Naive thymus-derived CD4-positive, alpha-beta T cell (primary cell): ENCODE measurements around the gene PPP6R3. TPM values are rescaled to one million over a fixed set of nuclear protein-coding genes. Genes with fewer than 3 reads are reported as not detected.
A peak's percentile ranks its signal among the peaks of the same experiment; 100 is the strongest.
"Not testable (repeated sequence)": the region's sequence is repeated elsewhere in the genome, so short reads cannot be mapped to it uniquely, and the experiment has no call there.

Experiments used
- ATAC-seq: fragments of 150-1000 bp; cut with Tn5 transposase; 2 replicates; pipeline ENCODE4 v1.10.0; 2021; ENCODE audit warnings: mild to moderate bottlenecking, moderate library complexity
- CTCF ChIA-PET: fragments of 350-600 bp; sonication (Branson Sonifier 250); formaldehyde crosslinking; loops from one replicate; lab custom pipeline; 2021; ENCODE audit warnings: antibody characterized with exemption; lab: Charles Lee
- POLR2A ChIA-PET: fragments of 350-600 bp; sonication (Branson Sonifier 250); formaldehyde crosslinking; loops from one replicate; lab custom pipeline; 2021; ENCODE audit warnings: antibody characterized with exemption, inconsistent platforms; lab: Charles Lee
- DNase-seq, 9 donors: peaks; one replicate each; pipeline versions ENCODE4 v3.0.0 to v3.0.0-alpha.2; 2020 to 2022; ENCODE audit warnings: mixed read lengths in 1 of 9
- H3K27ac ChIP-seq: one replicate; pipeline ENCODE4 v1.7.0; 2013; ENCODE audit warnings: mild to moderate bottlenecking, low read depth, low read length, moderate library complexity
- H3K27me3 ChIP-seq, 2 donors: one replicate each; pipeline ENCODE4 v1.7.0; 2013; ENCODE audit warnings: low read length in 2 of 2, mild to moderate bottlenecking in 2 of 2, moderate library complexity in 2 of 2; ENCODE audit not compliant: control insufficient read depth in 2 of 2, insufficient read depth in 2 of 2
- H3K36me3 ChIP-seq, 3 experiments: 1 replicate in 2 of 3; 2 replicates in 1 of 3; pipeline ENCODE4 v1.7.0; 2013; ENCODE audit warnings: low read length in 3 of 3, mild to moderate bottlenecking in 3 of 3, moderate library complexity in 1 of 3; ENCODE audit not compliant: insufficient read depth in 3 of 3, control insufficient read depth in 2 of 3
- H3K4me1 ChIP-seq, 2 donors: one replicate each; pipeline ENCODE4 v1.7.0; 2013; ENCODE audit warnings: low read length in 2 of 2, mild to moderate bottlenecking in 2 of 2, moderate library complexity in 1 of 2; ENCODE audit not compliant: control insufficient read depth in 2 of 2, insufficient read depth in 2 of 2
- H3K4me3 ChIP-seq: 2 replicates; pipeline ENCODE4 v1.7.0; 2013; ENCODE audit warnings: mild to moderate bottlenecking, low read length
- H3K9me3 ChIP-seq, 3 experiments: 1 replicate in 2 of 3; 2 replicates in 1 of 3; pipeline ENCODE4 v1.7.0; 2013; ENCODE audit warnings: low read length in 3 of 3; ENCODE audit not compliant: control insufficient read depth in 2 of 3
- H3K27ac Mint-ChIP-seq, 9 donors: one replicate each; pipeline ENCODE4 v1.8.0; 2020 to 2022; ENCODE audit warnings: mixed read lengths in 9 of 9, mild to moderate bottlenecking in 8 of 9, moderate library complexity in 5 of 9, inconsistent platforms in 2 of 9
- H3K27me3 Mint-ChIP-seq, 5 donors: one replicate each; pipeline ENCODE4 v1.8.0; 2021 to 2022; ENCODE audit warnings: mixed read lengths in 5 of 5, mild to moderate bottlenecking in 1 of 5
- H3K36me3 Mint-ChIP-seq, 5 donors: one replicate each; pipeline ENCODE4 v1.8.0; 2020 to 2022; ENCODE audit warnings: mixed read lengths in 5 of 5, mild to moderate bottlenecking in 3 of 5, inconsistent platforms in 1 of 5
- H3K4me1 Mint-ChIP-seq, 7 donors: one replicate each; pipeline ENCODE4 v1.8.0; 2020 to 2022; ENCODE audit warnings: mixed read lengths in 7 of 7, mild to moderate bottlenecking in 3 of 7, inconsistent platforms in 1 of 7
- H3K4me3 Mint-ChIP-seq, 10 donors: one replicate each; pipeline ENCODE4 v1.8.0; 2020 to 2022; ENCODE audit warnings: mild to moderate bottlenecking in 10 of 10, mixed read lengths in 10 of 10, moderate library complexity in 6 of 10, inconsistent platforms in 2 of 10
- H3K9me3 Mint-ChIP-seq, 11 donors: one replicate each; pipeline ENCODE4 v1.8.0; 2020 to 2022; ENCODE audit warnings: mixed read lengths in 11 of 11, mild to moderate bottlenecking in 4 of 11, inconsistent platforms in 1 of 11, moderate library complexity in 1 of 11
- intact Hi-C, 2 donors: fragments of 100-400 bp; cut with micrococcal nuclease; formaldehyde crosslinking; loops; one replicate each; pipeline ENCODE4 v1.15.1; 2023
- polyA plus RNA-seq, 2 donors: library from polyadenylated mRNA; unstranded; fragments of 300-500 nt; fragmentation: Illumina TruSeq; gene quantifications; one replicate each; pipeline ENCODE4 v1.2.3, GENCODE V29; 2021
- total RNA-seq, 6 experiments: library from RNA in 5 of 6; stranded (reverse) in 5 of 6; gene quantifications; 1 replicate in 5 of 6; 2 replicates in 1 of 6; pipeline ENCODE4 v1.2.3 and lab custom pipeline; 2021 to 2026

Gene PPP6R3
- total and polyA plus RNA-seq, 7 experiments from 2014 or later = 43.5 to 159 (median 133) TPM

DNA sequence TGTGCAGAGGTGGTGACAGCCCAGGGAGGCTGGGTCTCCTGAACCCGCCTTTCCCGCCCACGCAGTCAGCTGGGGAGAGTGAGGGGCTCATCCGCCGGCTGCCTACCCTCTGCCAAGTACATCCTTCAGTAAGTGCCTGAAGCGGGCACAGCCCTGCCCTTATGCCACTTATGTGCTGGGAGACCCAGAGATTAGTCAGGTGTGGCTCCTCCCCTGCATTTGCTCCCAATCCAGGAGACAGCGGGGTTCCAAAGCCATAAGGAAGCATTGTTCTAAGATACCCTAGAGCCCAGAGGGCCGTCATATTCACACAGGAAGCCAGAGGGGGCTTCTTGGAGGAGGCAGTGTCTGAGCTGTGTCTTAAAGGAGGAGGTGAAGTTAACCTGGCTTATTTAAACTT lies 5.8 kb upstream of the PPP6R3 start:
- H3K9me3 ChIP-seq = no peaks in the 10 kb centered on the region
- ChIA-PET CTCF (no interaction called here), POLR2A (no interaction called here)
- DNase-seq = no peak
- H3K4me3 ChIP-seq = no peak overlapping the region
- Mint-ChIP-seq H3K9me3 (no peaks in the 10 kb centered on the region), H3K4me3 (no peak overlapping the region), H3K27ac (no peak overlapping the region), H3K36me3 (peaks cover 0 to 3% (median 0%) of the 10 kb centered on the region in 5 donors), H3K27me3 (peaks cover 0 to 2% (median 0%) of the 10 kb centered on the region in 5 donors), H3K4me1 (peaks cover 0 to 5% (median under 1%) of the 10 kb centered on the region in 7 donors)
- no peaks in the 10 kb centered on the region for H3K36me3 ChIP-seq
- H3K4me1 ChIP-seq = no peaks in the 10 kb centered on the region
- no peak for ATAC-seq
- H3K27me3 ChIP-seq = no peaks in the 10 kb centered on the region
- H3K27ac ChIP-seq = no peak overlapping the region
- intact Hi-C loops = no loop called here

DNA sequence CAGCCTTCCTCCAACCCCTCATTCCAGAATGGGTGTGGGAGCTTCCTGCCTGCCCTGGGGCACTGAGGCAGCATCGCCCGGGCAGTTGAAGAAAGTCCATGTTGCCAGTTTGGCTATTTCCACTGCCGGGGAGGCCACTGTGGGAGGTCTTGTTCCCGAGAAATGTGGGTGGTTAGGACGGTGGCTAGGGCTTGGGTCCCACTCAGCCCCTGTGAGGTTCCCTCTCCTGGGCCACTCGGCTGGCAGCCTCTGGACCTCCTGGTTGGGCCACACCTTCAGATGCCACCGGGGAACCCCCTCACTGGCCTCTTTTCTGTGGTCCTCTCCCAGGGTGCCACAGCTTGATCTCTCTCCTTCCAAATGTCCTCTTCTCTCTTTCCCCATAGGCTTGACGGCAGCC lies 5.1 kb upstream of the PPP6R3 start:
- Mint-ChIP-seq H3K27me3 (peaks cover 0 to 2% (median 0%) of the 10 kb centered on the region in 5 donors), H3K4me3 (no peak overlapping the region), H3K27ac (no peak overlapping the region), H3K4me1 (peaks cover 0 to 7% (median 3%) of the 10 kb centered on the region in 7 donors), H3K36me3 (no peaks in the 10 kb centered on the region), H3K9me3 (peaks cover 0 to 2% (median 0%) of the 10 kb centered on the region in 11 donors)
- intact Hi-C loops = no loop called here
- DNase-seq = no peak
- Histone ChIP-seq H3K4me1 (no peaks in the 10 kb centered on the region), H3K27ac (no peak overlapping the region), H3K4me3 (no peak overlapping the region), H3K27me3 (no peaks in the 10 kb centered on the region), H3K36me3 (no peaks in the 10 kb centered on the region), H3K9me3 (no peaks in the 10 kb centered on the region)
- no peak for ATAC-seq
- ChIA-PET CTCF (no interaction called here), POLR2A (interaction anchor here (0.6 kb wide), 1 partner anchor 176 kb away, joined by 4 read pairs; no protein-coding TSS in a partner anchor)

DNA sequence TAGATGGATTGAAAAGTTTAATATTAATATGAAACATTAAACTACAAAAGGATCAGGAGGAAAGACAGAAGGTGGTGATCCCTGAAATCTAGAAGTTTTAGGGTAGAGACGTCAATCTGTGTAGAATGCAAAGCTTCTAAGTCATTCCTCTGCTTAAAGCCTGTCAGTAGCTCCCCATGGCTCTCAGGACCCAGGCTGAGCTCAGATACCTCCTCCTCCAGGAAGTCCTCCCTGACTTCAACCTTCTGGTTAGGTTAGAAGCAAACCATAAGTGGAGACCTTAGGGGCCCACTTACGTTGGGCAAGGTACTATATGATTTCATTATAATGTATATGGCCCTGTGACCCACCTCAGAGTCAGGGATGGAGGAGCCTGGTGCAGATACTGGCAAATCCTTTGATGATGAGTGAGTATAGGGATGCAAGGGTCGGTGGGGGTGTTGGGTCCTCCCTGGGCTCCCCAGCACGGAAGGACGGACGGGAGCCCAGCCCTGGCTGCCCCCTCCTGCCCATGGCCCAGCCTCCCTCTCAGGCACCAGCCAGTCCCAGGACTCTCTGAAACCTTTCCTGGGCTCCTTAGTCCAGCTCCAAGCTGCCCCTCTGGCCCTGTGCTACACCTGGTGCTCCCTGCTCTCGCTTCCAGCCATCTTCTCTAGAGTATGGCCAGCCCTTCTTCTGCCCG lies 3.2 kb upstream of the PPP6R3 start:
- H3K4me3 ChIP-seq = no peak overlapping the region
- Mint-ChIP-seq H3K4me3 (no peak overlapping the region), H3K36me3 (peaks cover 0 to 3% (median 0%) of the 10 kb centered on the region in 5 donors), H3K4me1 (peaks cover 4 to 17% (median 9%) of the 10 kb centered on the region in 7 donors), H3K9me3 (peaks cover 0 to 2% (median 0%) of the 10 kb centered on the region in 11 donors), H3K27me3 (peaks cover 0 to 2% (median 0%) of the 10 kb centered on the region in 5 donors), H3K27ac (peak overlapping the region in 1 of 9 donors; percentile 14)
- peaks cover 5% of the 10 kb centered on the region in 2 donors for H3K4me1 ChIP-seq
- ChIA-PET CTCF (no interaction called here), POLR2A (no interaction called here)
- H3K36me3 ChIP-seq = no peaks in the 10 kb centered on the region
- H3K27ac ChIP-seq = no peak overlapping the region
- DNase-seq = no peak
- no peak for ATAC-seq
- H3K27me3 ChIP-seq = no peaks in the 10 kb centered on the region
- H3K9me3 ChIP-seq = no peaks in the 10 kb centered on the region
- intact Hi-C loops = no loop called here

DNA sequence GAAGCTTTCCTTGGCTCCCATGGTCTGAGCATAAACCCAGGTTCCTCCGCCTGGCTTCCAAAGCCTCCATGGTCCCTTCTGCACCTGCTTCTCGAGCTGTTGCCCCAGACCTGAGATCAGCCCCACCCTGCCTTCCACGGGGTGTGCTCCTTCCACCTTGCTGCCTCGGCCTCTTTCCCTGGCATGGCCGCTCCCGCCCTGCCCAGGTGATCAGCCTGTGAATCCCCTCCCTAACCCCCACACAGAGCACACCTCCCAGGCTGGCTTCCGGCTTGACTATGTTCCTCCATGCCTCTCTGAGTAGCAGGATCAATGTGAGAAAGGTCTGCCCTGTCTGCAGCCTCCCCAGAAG lies 2.7 kb upstream of the PPP6R3 start:
- H3K36me3 ChIP-seq = no peaks in the 10 kb centered on the region
- CTCF ChIA-PET = no interaction called here
- H3K4me3 Mint-ChIP-seq = peak overlapping the region in 3 of 10 donors; percentile 28 to 66 (median 62)

DNA sequence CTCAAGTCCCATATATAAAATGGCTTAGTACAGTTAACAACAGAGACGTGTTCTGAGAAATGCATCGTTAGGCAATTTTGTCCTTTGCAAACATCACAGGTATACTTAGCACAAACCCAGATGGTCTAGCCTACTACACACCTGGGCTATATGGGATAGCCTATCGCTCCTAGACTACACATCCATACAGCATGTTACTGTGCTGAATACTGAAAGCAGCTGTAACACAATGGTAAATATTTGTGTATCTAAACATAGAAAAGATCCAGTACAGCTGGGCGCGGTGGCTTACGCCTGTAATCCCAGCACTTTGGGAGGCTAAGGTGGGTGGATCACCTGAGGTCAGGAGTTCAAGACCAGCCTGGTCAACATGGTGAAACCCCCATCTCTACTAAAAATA lies 2.2 kb upstream of the PPP6R3 start:
- H3K36me3 Mint-ChIP-seq, H3K9me3 Mint-ChIP-seq, ATAC-seq, H3K27ac ChIP-seq, H3K27me3 Mint-ChIP-seq, H3K9me3 ChIP-seq, intact Hi-C loops, H3K36me3 ChIP-seq, H3K27me3 ChIP-seq, POLR2A ChIA-PET, H3K4me3 ChIP-seq: not testable (repeated sequence)
- peaks cover 9 to 15% of the 10 kb centered on the region in 2 donors for H3K4me1 ChIP-seq
- CTCF ChIA-PET = interaction anchor here (0.6 kb wide), 1 partner anchor 201 kb away, joined by 4 read pairs; no protein-coding TSS in a partner anchor
- peak overlapping the region in 8 of 9 donors; percentile 25 to 84 (median 53) for H3K27ac Mint-ChIP-seq
- H3K4me3 Mint-ChIP-seq = peak overlapping the region in 6 of 10 donors; percentile 20 to 66 (median 37)
- peak in 1 of 9 donors; percentile 10 for DNase-seq
- H3K4me1 Mint-ChIP-seq = peaks cover 12 to 27% (median 17%) of the 10 kb centered on the region in 7 donors

More for the DNA sequence above, 2.7 kb upstream of the PPP6R3 start:
- peaks cover 0 to 6% (median 0%) of the 10 kb centered on the region in 5 donors for H3K36me3 Mint-ChIP-seq
- Histone ChIP-seq H3K27ac (no peak overlapping the region), H3K4me1 (peaks cover 5 to 10% of the 10 kb centered on the region in 2 donors), H3K27me3 (no peaks in the 10 kb centered on the region), H3K9me3 (no peaks in the 10 kb centered on the region), H3K4me3 (no peak overlapping the region)
- H3K27ac Mint-ChIP-seq = peak overlapping the region in 6 of 9 donors; percentile 25 to 84 (median 44)
- H3K4me1 Mint-ChIP-seq = peaks cover 9 to 22% (median 14%) of the 10 kb centered on the region in 7 donors
- POLR2A ChIA-PET = no interaction called here
- peaks cover 0 to 2% (median 0%) of the 10 kb centered on the region in 5 donors for H3K27me3 Mint-ChIP-seq
- no peak for ATAC-seq
- peaks cover 0 to 2% (median 0%) of the 10 kb centered on the region in 11 donors for H3K9me3 Mint-ChIP-seq
- intact Hi-C loops = no loop called here
- no peak for DNase-seq

DNA sequence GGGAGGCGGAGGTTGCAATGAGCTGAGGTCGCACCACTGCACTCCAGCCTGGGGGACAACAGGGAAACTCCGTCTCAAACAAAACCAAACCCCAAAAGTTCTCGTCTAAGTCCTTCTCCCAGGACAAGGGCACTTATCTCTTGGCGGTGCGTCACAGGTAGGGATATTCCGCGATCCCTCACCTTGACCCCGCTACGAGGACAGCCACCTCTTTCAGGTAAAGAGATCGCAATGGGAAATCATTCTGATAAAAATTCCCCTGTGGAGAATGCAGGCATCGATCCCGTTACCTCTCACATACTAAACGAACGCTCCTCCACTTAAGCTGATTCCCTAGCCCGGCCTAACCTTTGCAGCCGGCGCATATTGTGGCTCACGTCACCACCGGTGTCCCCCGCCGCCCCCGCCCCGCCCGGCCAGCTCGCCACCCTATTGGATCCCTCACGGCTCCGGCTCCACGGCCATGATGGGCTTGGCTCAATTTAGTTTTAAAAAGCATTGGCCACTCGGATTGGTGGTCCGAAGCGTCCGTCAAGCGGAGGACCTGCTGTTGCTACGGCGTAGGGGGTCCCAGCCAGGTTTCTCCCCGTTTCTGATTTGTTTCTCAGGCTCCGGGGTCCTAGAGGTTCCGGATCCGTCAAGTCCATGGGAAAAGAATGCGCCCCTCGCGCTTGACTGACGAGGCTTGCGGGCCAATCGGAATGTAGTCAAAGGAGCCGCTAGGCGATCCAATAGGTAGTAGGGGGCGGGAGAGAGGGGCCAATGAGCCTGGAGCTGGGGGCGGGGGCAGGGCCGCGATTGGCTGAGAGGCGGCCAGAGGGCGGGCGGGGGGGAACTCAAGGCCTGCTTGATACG lies 439 bp upstream of the PPP6R3 start:
- intact Hi-C loops = loop anchor here (1.0 to 5.0 kb wide), 19 partner anchors 12 to 589 kb away; partner anchors contain the start of genes CHKA (in 2 of the 2), KMT5B (in 2 of the 2), NDUFS8 (in 2 of the 2) and C11orf24 (in 1 of the 2)
- POLR2A ChIA-PET = interaction anchor here (0.6 to 1.4 kb wide), 4 partner anchors 8 to 1042 kb away, joined by 3 to 5 read pairs (median 4); no protein-coding TSS in a partner anchor

More for the DNA sequence above, 439 bp upstream of the PPP6R3 start:
- DNase-seq (peak; percentile 90 to 97 (median 96)), ATAC-seq (peak; percentile 95)
- peaks cover 26 to 45% (median 31%) of the 10 kb centered on the region in 7 donors for H3K4me1 Mint-ChIP-seq
- Histone ChIP-seq H3K36me3 (no peaks in the 10 kb centered on the region), H3K27ac (peak overlapping the region; percentile 90), H3K4me1 (peaks cover 19 to 26% of the 10 kb centered on the region in 2 donors), H3K9me3 (no peaks in the 10 kb centered on the region), H3K4me3 (peak overlapping the region; percentile 86), H3K27me3 (no peaks in the 10 kb centered on the region)
- CTCF ChIA-PET = interaction anchor here (1.1 kb wide), 1 partner anchor 71 kb away, joined by 3 read pairs; no protein-coding TSS in a partner anchor
- peaks cover 0 to 2% (median 0%) of the 10 kb centered on the region in 5 donors for H3K27me3 Mint-ChIP-seq
- H3K36me3 Mint-ChIP-seq = peaks cover 0 to 6% (median 0%) of the 10 kb centered on the region in 5 donors
- H3K4me3 Mint-ChIP-seq = peak overlapping the region; percentile 81 to 98 (median 96)
- peak overlapping the region; percentile 92 to 99 (median 99) for H3K27ac Mint-ChIP-seq
- H3K9me3 Mint-ChIP-seq = peaks cover 0 to 2% (median 0%) of the 10 kb centered on the region in 11 donors
